Nephron progenitor cell (in vitro differentiated cells): ENCODE results near the gene MLNR.

Experiments used
- DNase-seq: peaks from one replicate; pipeline ENCODE4 v3.0.0; 2021
- H3K27ac Mint-ChIP-seq: 2 replicates; pipeline ENCODE4 v1.8.0; 2021; ENCODE audit warnings: mild to moderate bottlenecking, moderate library complexity, mixed read lengths
- H3K27me3 Mint-ChIP-seq: 2 replicates; pipeline ENCODE4 v1.8.0; 2021; ENCODE audit warnings: mild to moderate bottlenecking, low read depth, mixed read lengths; ENCODE audit not compliant: poor library complexity
- H3K36me3 Mint-ChIP-seq: 2 replicates; pipeline ENCODE4 v1.8.0; 2021; ENCODE audit warnings: low read depth, mixed read lengths
- H3K4me1 Mint-ChIP-seq: 2 replicates; pipeline ENCODE4 v1.8.0; 2021; ENCODE audit warnings: mixed read lengths
- H3K4me3 Mint-ChIP-seq: 2 replicates; pipeline ENCODE4 v1.8.0; 2021; ENCODE audit warnings: mild to moderate bottlenecking, moderate library complexity, mixed read lengths
- H3K9me3 Mint-ChIP-seq: 2 replicates; pipeline ENCODE4 v1.8.0; 2021; ENCODE audit warnings: mild to moderate bottlenecking, moderate library complexity, mixed read lengths
- CTCF ChIP-seq: fragments of 200-600 bp; sonication (generic); IDR thresholded peaks from 2 replicates; pipeline ENCODE4 v1.5.0; 2021; ENCODE audit warnings: antibody characterized with exemption

Gene MLNR

GRCh38 chr13:49220036-49220855, at the start of gene MLNR:
TSS of gene MLNR (plus strand) at chr13:49220338. CDS start at chr13:49220338, 0 bp downstream.
- Mint-ChIP-seq H3K36me3 (no peaks in the 10 kb centered on the region), H3K27me3 (peaks cover 98% of the 10 kb centered on the region), H3K9me3 (peaks cover 12% of the 10 kb centered on the region), H3K4me1 (peaks cover 24% of the 10 kb centered on the region), H3K27ac (no peak within 1 kb of the TSS), H3K4me3 (peak within 1 kb of the TSS; percentile 76)
- peak; percentile 63 for DNase-seq
- TF ChIP-seq CTCF, result peak; percentile 1

GRCh38 chr13:49171359-49171758, 48.8 kb upstream of the MLNR start:
- no peak for TF ChIP-seq CTCF
- no peak overlapping the region for H3K4me3 Mint-ChIP-seq
- H3K27me3 Mint-ChIP-seq, result no peaks in the 10 kb centered on the region
- H3K27ac Mint-ChIP-seq, result no peak overlapping the region
- H3K4me1 Mint-ChIP-seq, result no peaks in the 10 kb centered on the region
- H3K9me3 Mint-ChIP-seq, result no peaks in the 10 kb centered on the region
- no peak for DNase-seq
- H3K36me3 Mint-ChIP-seq, result peaks cover 79% of the 10 kb centered on the region

- DNase-seq, result no peak
- no peak for TF ChIP-seq CTCF
- Mint-ChIP-seq H3K4me1 (no peaks in the 10 kb centered on the region), H3K27ac (no peak overlapping the region), H3K9me3 (no peaks in the 10 kb centered on the region), H3K27me3 (no peaks in the 10 kb centered on the region), H3K4me3 (no peak overlapping the region), H3K36me3 (peaks cover 57% of the 10 kb centered on the region)
Observed at GRCh38 chr13:49183672-49184325, 36.3 kb upstream of the MLNR start.

GRCh38 chr13:49184621-49185020, 35.5 kb upstream of the MLNR start:
- H3K27ac Mint-ChIP-seq, result peak overlapping the region; percentile 58
- H3K4me1 Mint-ChIP-seq, result no peaks in the 10 kb centered on the region
- no peak for DNase-seq
- H3K36me3 Mint-ChIP-seq, result peaks cover 57% of the 10 kb centered on the region
- H3K27me3 Mint-ChIP-seq, result no peaks in the 10 kb centered on the region
- H3K9me3 Mint-ChIP-seq, result no peaks in the 10 kb centered on the region
- TF ChIP-seq CTCF, result no peak
- no peak overlapping the region for H3K4me3 Mint-ChIP-seq

GRCh38 chr13:49185264-49185663, 34.9 kb upstream of the MLNR start:
- Mint-ChIP-seq H3K4me1 (no peaks in the 10 kb centered on the region), H3K27ac (peak overlapping the region; percentile 61), H3K9me3 (no peaks in the 10 kb centered on the region), H3K27me3 (no peaks in the 10 kb centered on the region), H3K4me3 (no peak overlapping the region), H3K36me3 (peaks cover 53% of the 10 kb centered on the region)
- no peak for DNase-seq
- TF ChIP-seq CTCF, result no peak
